CD14-positive monocyte (primary cell): ENCODE data around the gene AJAP1. TPM values are rescaled to one million over a fixed set of nuclear protein-coding genes. Genes with fewer than 3 reads are reported as not detected.

Experiments
- DNase-seq, 3 donors: peaks; one replicate each; pipeline ENCODE4 v3.0.0-alpha.2; 2011 to 2022
- H2AFZ ChIP-seq: 2 replicates; pipeline ENCODE4 v1.6.0; 2012; ENCODE audit warnings: mild to moderate bottlenecking, low read depth, low read length, inconsistent platforms; ENCODE audit not compliant: insufficient read depth, poor library complexity, severe bottlenecking
- H3K27ac ChIP-seq, 2 donors: 1 replicate in 1 of 2; 2 replicates in 1 of 2; pipeline ENCODE4 v1.5.1; 2012 to 2013; ENCODE audit warnings: low read length in 2 of 2, control low read depth in 1 of 2, inconsistent platforms in 1 of 2, low read depth in 1 of 2, mild to moderate bottlenecking in 1 of 2
- H3K27me3 ChIP-seq, 2 donors: one replicate each; pipeline versions ENCODE4 v1.6.0 to v1.6.1; 2011 to 2013; ENCODE audit warnings: low read length in 2 of 2; ENCODE audit not compliant: control insufficient read depth in 2 of 2, insufficient read depth in 2 of 2
- H3K36me3 ChIP-seq, 2 donors: replicated peaks in 1 of 2; 1 replicate in 1 of 2; 2 replicates in 1 of 2; pipeline versions ENCODE4 v1.5.1 to v1.6.1; 2012 to 2013; ENCODE audit warnings: low read length in 2 of 2, control low read depth in 1 of 2, inconsistent platforms in 1 of 2, mild to moderate bottlenecking in 1 of 2; ENCODE audit not compliant: insufficient read depth in 2 of 2, control insufficient read depth in 1 of 2
- H3K4me1 ChIP-seq, 2 donors: 1 replicate in 1 of 2; 2 replicates in 1 of 2; pipeline versions ENCODE4 v1.5.1 to v1.6.1; 2012 to 2013; ENCODE audit warnings: low read length in 2 of 2, control low read depth in 1 of 2, inconsistent platforms in 1 of 2, mild to moderate bottlenecking in 1 of 2, moderate library complexity in 1 of 2; ENCODE audit not compliant: insufficient read depth in 2 of 2, control insufficient read depth in 1 of 2
- H3K4me2 ChIP-seq: replicated peaks from 2 replicates; pipeline ENCODE3; 2012; ENCODE audit warnings: low read length, moderate library complexity, mild to moderate bottlenecking; ENCODE audit not compliant: poor library complexity, severe bottlenecking; ENCODE audit errors: extremely low read depth
- H3K4me3 ChIP-seq, 3 experiments: fragments of 200-600 bp in 1 of 3; sonication (generic) in 1 of 3; replicated peaks in 1 of 3; 1 replicate in 2 of 3; 2 replicates in 1 of 3; pipeline ENCODE4 v1.5.1; 2011 to 2013; ENCODE audit warnings: low read length in 3 of 3, mild to moderate bottlenecking in 3 of 3, control low read depth in 2 of 3, low read depth in 2 of 3, inconsistent platforms in 1 of 3, moderate library complexity in 1 of 3
- H3K79me2 ChIP-seq: 2 replicates; pipeline ENCODE4 v1.6.0; 2012; ENCODE audit warnings: mild to moderate bottlenecking, control low read depth, inconsistent platforms, low read length, moderate library complexity; ENCODE audit not compliant: insufficient read depth
- H3K9ac ChIP-seq: 2 replicates; pipeline ENCODE4 v1.6.0; 2017; ENCODE audit warnings: low read length, mild to moderate bottlenecking; ENCODE audit not compliant: insufficient read depth, poor library complexity, severe bottlenecking
- H3K9me3 ChIP-seq, 2 donors: replicated peaks in 1 of 2; 1 replicate in 1 of 2; 2 replicates in 1 of 2; pipeline versions ENCODE4 v1.5.1 to v1.6.1; 2012 to 2013; ENCODE audit warnings: low read length in 2 of 2, control low read depth in 1 of 2; ENCODE audit not compliant: control insufficient read depth in 1 of 2, insufficient read depth in 1 of 2
- H4K20me1 ChIP-seq: 2 replicates; pipeline ENCODE4 v1.6.0; 2012; ENCODE audit warnings: mild to moderate bottlenecking, low read length, control low read depth, moderate library complexity; ENCODE audit not compliant: insufficient read depth
- H3K27ac Mint-ChIP-seq, 7 donors: one replicate each; pipeline ENCODE4 v1.8.0; 2020; ENCODE audit warnings: mild to moderate bottlenecking in 7 of 7, mixed read lengths in 7 of 7, moderate library complexity in 6 of 7, inconsistent platforms in 2 of 7
- H3K27me3 Mint-ChIP-seq, 3 donors: one replicate each; pipeline ENCODE4 v1.8.0; 2021 to 2022; ENCODE audit warnings: low read depth in 3 of 3, mild to moderate bottlenecking in 3 of 3, mixed read lengths in 3 of 3, moderate library complexity in 3 of 3, inconsistent platforms in 1 of 3
- H3K36me3 Mint-ChIP-seq, 2 donors: one replicate each; pipeline ENCODE4 v1.8.0; 2020; ENCODE audit warnings: mixed read lengths in 2 of 2, inconsistent platforms in 1 of 2, mild to moderate bottlenecking in 1 of 2
- H3K4me1 Mint-ChIP-seq: one replicate; pipeline ENCODE4 v1.8.0; 2020; ENCODE audit warnings: mild to moderate bottlenecking, mixed read lengths
- H3K4me3 Mint-ChIP-seq, 2 donors: one replicate each; pipeline ENCODE4 v1.8.0; 2020; ENCODE audit warnings: mild to moderate bottlenecking in 2 of 2, mixed read lengths in 2 of 2, moderate library complexity in 1 of 2
- H3K9me3 Mint-ChIP-seq, 7 donors: one replicate each; pipeline ENCODE4 v1.8.0; 2020 to 2022; ENCODE audit warnings: mixed read lengths in 7 of 7, mild to moderate bottlenecking in 6 of 7, moderate library complexity in 6 of 7, inconsistent platforms in 2 of 7
- CTCF ChIP-seq: fragments of 200-600 bp; IDR thresholded peaks from one replicate; pipeline ENCODE4 v1.8.0; 2022; ENCODE audit warnings: antibody characterized with exemption, mild to moderate bottlenecking
- WGBS: methylation state at CpG from one replicate; pipeline ENCODE4 v1.1.5; 2013; ENCODE audit warnings: missing lambda C conversion rate; ENCODE audit not compliant: insufficient coverage; 5-methylcytosine and 5-hydroxymethylcytosine counted together
- intact Hi-C, 2 donors: fragments of 100-400 bp; cut with micrococcal nuclease; formaldehyde crosslinking; loops; one replicate each; pipeline versions ENCODE4 v1.15.0 to v1.15.1; 2023
- polyA plus RNA-seq, 3 donors: library from polyadenylated mRNA; depleted of rRNA in 1 of 3; unstranded in 2 of 3; stranded (reverse) in 1 of 3; fragments of 300-500 nt in 2 of 3; fragments of >200 nt in 1 of 3; fragmentation: Illumina TruSeq in 2 of 3; gene quantifications; 1 replicate in 2 of 3; 2 replicates in 1 of 3; pipeline ENCODE4 v1.2.3, GENCODE V29; 2012 to 2021

The AJAP1 gene
- polyA plus RNA-seq, 3 donors = not detected

GRCh38 chr1:4613606-4614370 lies 40.6 kb upstream of the AJAP1 start:
- intact Hi-C loops = no loop called here
- Histone ChIP-seq H3K27ac (no peak overlapping the region), H3K36me3 (no peaks in the 10 kb centered on the region), H4K20me1 (no peaks in the 10 kb centered on the region), H2AFZ (no peak overlapping the region), H3K9me3 (peaks cover 17 to 28% of the 10 kb centered on the region in 2 donors), H3K27me3 (no peaks in the 10 kb centered on the region), H3K9ac (no peak overlapping the region), H3K4me2 (no peak overlapping the region), H3K79me2 (no peaks in the 10 kb centered on the region), H3K4me1 (no peaks in the 10 kb centered on the region), H3K4me3 (no peak overlapping the region)
- Mint-ChIP-seq H3K36me3 (no peaks in the 10 kb centered on the region), H3K27ac (no peak overlapping the region), H3K4me3 (no peak overlapping the region), H3K4me1 (no peaks in the 10 kb centered on the region), H3K9me3 (peaks cover 6 to 26% (median 19%) of the 10 kb centered on the region in 7 donors), H3K27me3 (peaks cover 0 to 1% (median 0%) of the 10 kb centered on the region in 3 donors)
- no peak for DNase-seq
- WGBS = 89% methylated on average over 25 of the region's 26 CpGs
- TF ChIP-seq CTCF = no peak

DNA sequence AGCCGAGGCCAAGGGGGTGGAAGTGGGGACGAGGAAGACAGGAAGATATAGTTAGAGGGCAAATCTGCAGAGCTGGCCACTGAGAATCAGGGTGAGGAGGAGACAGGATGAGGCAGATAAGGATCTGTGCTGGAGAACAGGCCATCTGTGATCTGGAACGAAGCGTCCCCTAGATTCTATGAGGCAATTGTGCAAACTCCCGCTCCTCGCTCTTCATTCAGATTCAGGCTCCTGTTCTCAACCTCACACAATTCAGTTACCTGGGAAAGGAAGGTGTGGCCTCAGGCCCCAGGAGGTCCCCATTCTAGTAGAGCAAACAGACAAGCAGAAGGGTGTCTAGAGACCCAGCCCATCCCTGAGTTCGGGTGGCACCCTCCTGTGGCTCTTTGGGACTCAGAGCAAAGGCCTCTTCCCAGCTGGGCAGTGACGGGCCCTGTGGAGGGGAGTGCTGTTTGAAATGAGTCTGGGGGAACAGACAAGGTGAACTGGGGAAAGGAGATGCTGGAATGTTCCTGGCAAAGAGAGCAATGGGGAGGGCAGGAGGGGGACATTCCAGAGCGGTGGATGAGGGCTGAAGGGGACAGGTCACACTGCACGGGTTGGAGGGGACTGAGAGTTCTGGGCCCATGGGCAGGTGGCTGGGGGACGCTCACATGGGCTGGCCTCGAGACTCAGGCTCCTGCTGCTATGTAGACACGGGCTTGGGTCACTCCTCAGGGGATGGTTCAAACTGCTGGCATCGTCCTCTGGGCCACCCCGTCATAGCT lies 39.9 kb upstream of the AJAP1 start:
- 87% methylated on average over 11 of the region's 15 CpGs for WGBS
- H3K36me3 ChIP-seq = no peaks in the 10 kb centered on the region

More for the DNA sequence above, 39.9 kb upstream of the AJAP1 start:
- Mint-ChIP-seq H3K27ac (peak overlapping the region in 1 of 7 donors; percentile 4), H3K36me3 (no peaks in the 10 kb centered on the region), H3K9me3 (peaks cover 4 to 18% (median 16%) of the 10 kb centered on the region in 7 donors), H3K4me3 (no peak overlapping the region), H3K27me3 (peaks cover 0 to 4% (median 0%) of the 10 kb centered on the region in 3 donors), H3K4me1 (no peaks in the 10 kb centered on the region)
- TF ChIP-seq CTCF = no peak
- Histone ChIP-seq H3K4me2 (no peak overlapping the region), H3K9me3 (peaks cover 11 to 21% of the 10 kb centered on the region in 2 donors), H3K27ac (no peak overlapping the region), H3K79me2 (no peaks in the 10 kb centered on the region), H2AFZ (no peak overlapping the region), H4K20me1 (no peaks in the 10 kb centered on the region), H3K4me3 (no peak overlapping the region), H3K4me1 (no peaks in the 10 kb centered on the region), H3K9ac (no peak overlapping the region), H3K27me3 (no peaks in the 10 kb centered on the region)
- intact Hi-C loops = no loop called here
- DNase-seq = no peak
